HEK293 (cell line): ENCODE measurements around the gene KCP.
A peak's percentile ranks its signal among the peaks of the same experiment; 100 is the strongest.

ENCODE experiments used
- CTCF ChIP-seq: fragments of 450-650 bp; formaldehyde crosslinking; IDR thresholded peaks from 2 replicates; pipeline ENCODE4 v1.5.1; 2016; ENCODE audit warnings: missing biosample characterization, missing genetic modification characterization
- FEZF1 ChIP-seq: fragments of 450-650 bp; formaldehyde crosslinking; IDR thresholded peaks from 2 replicates; pipeline ENCODE4 v1.5.1; 2016; ENCODE audit warnings: missing biosample characterization, missing genetic modification characterization
- INSM2 ChIP-seq: fragments of 450-650 bp; formaldehyde crosslinking; IDR thresholded peaks from 2 replicates; pipeline ENCODE4 v1.5.1; 2016; ENCODE audit warnings: missing biosample characterization, missing genetic modification characterization
- KLF1 ChIP-seq: fragments of 450-650 bp; formaldehyde crosslinking; IDR thresholded peaks from 2 replicates; pipeline ENCODE4 v1.5.1; 2016; ENCODE audit warnings: missing biosample characterization, missing genetic modification characterization
- KLF7 ChIP-seq: fragments of 450-650 bp; formaldehyde crosslinking; IDR thresholded peaks from 2 replicates; pipeline ENCODE4 v1.5.1; 2016; ENCODE audit warnings: missing biosample characterization, missing genetic modification characterization, borderline replicate concordance
- KLF8 ChIP-seq: fragments of 450-650 bp; formaldehyde crosslinking; IDR thresholded peaks from 2 replicates; pipeline ENCODE4 v1.5.1; 2016; ENCODE audit warnings: missing biosample characterization, missing genetic modification characterization
- TSHZ1 ChIP-seq: fragments of 450-650 bp; formaldehyde crosslinking; IDR thresholded peaks from 2 replicates; pipeline ENCODE4 v1.5.1; 2016; ENCODE audit warnings: missing biosample characterization, missing genetic modification characterization, borderline replicate concordance
- ZBTB1 ChIP-seq: fragments of 450-650 bp; formaldehyde crosslinking; IDR thresholded peaks from 2 replicates; pipeline ENCODE4 v1.5.1; 2016; ENCODE audit warnings: missing biosample characterization, missing genetic modification characterization
- ZBTB10 ChIP-seq: fragments of 450-650 bp; formaldehyde crosslinking; IDR thresholded peaks from 2 replicates; pipeline ENCODE4 v1.5.1; 2016; ENCODE audit warnings: missing biosample characterization, missing genetic modification characterization
- ZNF10 ChIP-seq: fragments of 450-650 bp; formaldehyde crosslinking; IDR thresholded peaks from 2 replicates; pipeline ENCODE4 v1.5.1; 2017; ENCODE audit warnings: missing biosample characterization, missing genetic modification characterization
- ZNF146 ChIP-seq: fragments of 450-650 bp; formaldehyde crosslinking; IDR thresholded peaks from 2 replicates; pipeline ENCODE4 v1.5.1; 2016; ENCODE audit warnings: missing biosample characterization, missing genetic modification characterization
- ZNF157 ChIP-seq: fragments of 450-650 bp; formaldehyde crosslinking; IDR thresholded peaks from 2 replicates; pipeline ENCODE4 v1.5.1; 2016; ENCODE audit warnings: missing biosample characterization, missing genetic modification characterization
- ZNF2 ChIP-seq: fragments of 450-650 bp; formaldehyde crosslinking; IDR thresholded peaks from 2 replicates; pipeline ENCODE4 v1.5.1; 2016; ENCODE audit warnings: missing biosample characterization, missing genetic modification characterization
- ZNF26 ChIP-seq: fragments of 450-650 bp; formaldehyde crosslinking; IDR thresholded peaks from 2 replicates; pipeline ENCODE4 v1.5.1; 2016; ENCODE audit warnings: missing biosample characterization, missing genetic modification characterization
- ZNF266 ChIP-seq: fragments of 450-650 bp; formaldehyde crosslinking; IDR thresholded peaks from 2 replicates; pipeline ENCODE4 v1.5.1; 2016; ENCODE audit warnings: missing biosample characterization, missing genetic modification characterization, low read depth
- ZNF423 ChIP-seq: fragments of 450-650 bp; formaldehyde crosslinking; IDR thresholded peaks from 2 replicates; pipeline ENCODE4 v1.5.1; 2016; ENCODE audit warnings: missing biosample characterization, missing genetic modification characterization
- ZNF521 ChIP-seq: fragments of 450-650 bp; formaldehyde crosslinking; IDR thresholded peaks from 2 replicates; pipeline ENCODE4 v1.5.1; 2017; ENCODE audit warnings: missing biosample characterization, mild to moderate bottlenecking, missing genetic modification characterization
- ZNF544 ChIP-seq: fragments of 450-650 bp; formaldehyde crosslinking; IDR thresholded peaks from 2 replicates; pipeline ENCODE4 v1.5.0; 2017; ENCODE audit warnings: missing biosample characterization, missing genetic modification characterization
- ZNF558 ChIP-seq: fragments of 450-650 bp; formaldehyde crosslinking; IDR thresholded peaks from 2 replicates; pipeline ENCODE4 v1.5.1; 2016; ENCODE audit warnings: missing biosample characterization, missing genetic modification characterization
- ZNF658 ChIP-seq: fragments of 450-650 bp; formaldehyde crosslinking; IDR thresholded peaks from 2 replicates; pipeline ENCODE4; 2016; ENCODE audit warnings: missing biosample characterization, missing genetic modification characterization
- ZNF701 ChIP-seq: fragments of 450-650 bp; formaldehyde crosslinking; IDR thresholded peaks from 2 replicates; pipeline ENCODE4 v1.5.1; 2016; ENCODE audit warnings: missing biosample characterization, missing genetic modification characterization
- ZNF704 ChIP-seq: fragments of 450-650 bp; formaldehyde crosslinking; IDR thresholded peaks from 2 replicates; pipeline ENCODE4 v1.5.1; 2016; ENCODE audit warnings: missing biosample characterization, missing genetic modification characterization
- ZNF785 ChIP-seq: fragments of 450-650 bp; formaldehyde crosslinking; IDR thresholded peaks from 2 replicates; pipeline ENCODE4 v1.5.1; 2016; ENCODE audit warnings: missing biosample characterization, missing genetic modification characterization
- ZSCAN23 ChIP-seq: fragments of 450-650 bp; formaldehyde crosslinking; IDR thresholded peaks from 2 replicates; pipeline ENCODE4 v1.5.1; 2016; ENCODE audit warnings: missing biosample characterization, missing genetic modification characterization
- ZSCAN4 ChIP-seq: fragments of 450-650 bp; formaldehyde crosslinking; IDR thresholded peaks from 2 replicates; pipeline ENCODE4 v1.5.1; 2017; ENCODE audit warnings: missing biosample characterization, missing genetic modification characterization

Gene KCP

GRCh38 chr7:128887169-128888038 is 23.1 kb downstream of the KCP start (continued):
- TF ChIP-seq INSM2 (tag by site-specific recombination) (peak; percentile 68; the same call in 1 of the 2 replicates), ZSCAN4 (tag by site-specific recombination) (peak; percentile 95), KLF7 (peak; percentile 73; the same call in 1 of the 2 replicates), ZNF544 (tag by site-specific recombination) (0 out of 2 replicates have a peak, but pooled peaks have one; percentile 38), ZBTB1 (tag by site-specific recombination) (no peak), ZNF157 (tag by site-specific recombination) (no peak), ZNF701 (tag by site-specific recombination) (0 out of 2 replicates have a peak, but pooled peaks have one; percentile 36), ZNF423 (no peak), ZNF146 (tag by site-specific recombination) (peak; percentile 2; the same call in 1 of the 2 replicates), KLF8 (peak; percentile 73), TSHZ1 (tag by site-specific recombination) (0 out of 2 replicates have a peak, but pooled peaks have one; percentile 3), ZNF785 (tag by site-specific recombination) (peak; percentile 53; the same call in 1 of the 2 replicates), ZNF558 (tag by site-specific recombination) (no peak), FEZF1 (tag by site-specific recombination) (0 out of 2 replicates have a peak, but pooled peaks have one; percentile 17), CTCF (tag by site-specific recombination) (no peak), ZNF26 (tag by site-specific recombination) (no peak), ZNF658 (tag by site-specific recombination) (peak; percentile 16; the same call in 1 of the 2 replicates), ZNF10 (tag by site-specific recombination) (no peak), ZNF266 (tag by site-specific recombination) (peak; percentile 12; the same call in 1 of the 2 replicates), ZSCAN23 (no peak), ZNF521 (tag by site-specific recombination) (no peak), ZBTB10 (peak; percentile 12; the same call in 1 of the 2 replicates), ZNF704 (tag by site-specific recombination) (peak; percentile 7; the same call in 1 of the 2 replicates), ZNF2 (tag by site-specific recombination) (0 out of 2 replicates have a peak, but pooled peaks have one; percentile 27), KLF1 (tag by site-specific recombination) (peak; percentile 47)
